ENCODE results near the gene PRR22. TPM values are rescaled to one million over a fixed set of nuclear protein-coding genes. Genes with fewer than 3 reads are reported as not detected.

PRR22 gene
- total RNA-seq, 2 donors from 2014 or later, result 2.3 TPM

GRCh38 chr19:5826531-5827341 lies 42.2 kb upstream of the PRR22 start:
- peak; percentile 72 for ATAC-seq
- Histone ChIP-seq H3K4me3 (no peak overlapping the region), H3K27ac (peak overlapping the region; percentile 28 to 83 (median 62))

GRCh38 chr19:5825178-5825577 lies 40.6 kb upstream of the PRR22 start:
- Histone ChIP-seq H3K27ac (no peak overlapping the region), H3K36me3 (replicated peaks in 1 of 2; ENCODE audit: insufficient read depth in 1 of 2, low read depth in 2 of 2) (no peaks in the 10 kb centered on the region), H3K27me3 (no peaks in the 10 kb centered on the region), H3K9me3 (no peaks in the 10 kb centered on the region), H3K4me3 (no peak overlapping the region), H3K4me1 (peaks cover 44% of the 10 kb centered on the region)
- intact Hi-C loops (cut with DNase I), result no loop called here
- WGBS, 2 donors, result 92 to 96% methylated on average over 18 of the region's 21 CpGs
- DNase-seq, result no peak
- TF ChIP-seq POLR2A (IDR thresholded peaks at IDR 0.05) (no peak), CTCF (IDR thresholded peaks at IDR 0.05) (no peak)
- no peak for ATAC-seq

More at GRCh38 chr19:5826531-5827341, 42.2 kb upstream of the PRR22 start:
- H3K36me3 ChIP-seq (replicated peaks in 1 of 2; ENCODE audit: insufficient read depth in 1 of 2, low read depth in 2 of 2), result no peaks in the 10 kb centered on the region
- no peaks in the 10 kb centered on the region for H3K9me3 ChIP-seq
- peak in 6 of 7 experiments; percentile 6 to 55 (median 48) for TF ChIP-seq CTCF (IDR thresholded peaks at IDR 0.05)
- peak in 1 of 3 donors; percentile 33 for TF ChIP-seq POLR2A (IDR thresholded peaks at IDR 0.05)
- H3K27me3 ChIP-seq, result no peaks in the 10 kb centered on the region
- intact Hi-C loops (cut with DNase I), result no loop called here
- DNase-seq, result peak; percentile 89 to 94 (median 94)
- 10 to 18% methylated on average over 7 to 24 of the region's 24 CpGs for WGBS, 2 donors
- H3K4me1 ChIP-seq, result peaks cover 40% of the 10 kb centered on the region

GRCh38 chr19:5824751-5825150 lies 40.2 kb upstream of the PRR22 start:
- H3K4me3 ChIP-seq, result no peak overlapping the region
- H3K9me3 ChIP-seq, result no peaks in the 10 kb centered on the region
- no peaks in the 10 kb centered on the region for H3K27me3 ChIP-seq
- no peak overlapping the region for H3K27ac ChIP-seq
- peaks cover 44% of the 10 kb centered on the region for H3K4me1 ChIP-seq
- WGBS, 2 donors, result 83 to 92% methylated on average over 10 of the region's 10 CpGs
- no peaks in the 10 kb centered on the region for H3K36me3 ChIP-seq (replicated peaks in 1 of 2; ENCODE audit: insufficient read depth in 1 of 2, low read depth in 2 of 2)
- TF ChIP-seq CTCF (IDR thresholded peaks at IDR 0.05), result no peak
- no peak for DNase-seq
- ATAC-seq, result no peak
- intact Hi-C loops (cut with DNase I), result no loop called here

- H3K4me1 ChIP-seq, result peaks cover 37% of the 10 kb centered on the region
- no peak overlapping the region for H3K4me3 ChIP-seq
- WGBS, 2 donors, result 72 to 80% methylated on average over 11 to 30 of the region's 30 CpGs
- no peaks in the 10 kb centered on the region for H3K36me3 ChIP-seq (replicated peaks in 1 of 2; ENCODE audit: insufficient read depth in 1 of 2, low read depth in 2 of 2)
- ATAC-seq (no peak), DNase-seq (peak in 3 of 4 donors; percentile 28 to 47 (median 29))
- intact Hi-C loops (cut with DNase I), result no loop called here
- H3K9me3 ChIP-seq, result no peaks in the 10 kb centered on the region
- no peak for TF ChIP-seq POLR2A (IDR thresholded peaks at IDR 0.05)
- peak in 4 of 7 experiments; percentile 26 to 35 (median 32) for TF ChIP-seq CTCF (IDR thresholded peaks at IDR 0.05)
- H3K27ac ChIP-seq, result no peak overlapping the region
- H3K27me3 ChIP-seq, result no peaks in the 10 kb centered on the region
Observed at GRCh38 chr19:5823579-5824281, 39.2 kb upstream of the PRR22 start.
